Breast epithelium (tissue), 3 donors: ENCODE measurements around the gene NOX5.

Source experiments
- POLR2AphosphoS5 ChIP-seq, 3 donors: sonication (generic); formaldehyde crosslinking; IDR thresholded peaks; one replicate each; pipeline ENCODE4 v1.6.1; 2017; ENCODE audit warnings: antibody characterized with exemption in 3 of 3
- TF ChIP-seq, protein P1 (sequence below), 3 donors: fragments of 450-650 bp; IDR thresholded peaks; one replicate each; pipeline ENCODE4 v1.5.1; 2016 to 2017; ENCODE audit warnings: antibody characterized with exemption in 3 of 3, mild to moderate bottlenecking in 3 of 3, moderate library complexity in 3 of 3

DNA sequence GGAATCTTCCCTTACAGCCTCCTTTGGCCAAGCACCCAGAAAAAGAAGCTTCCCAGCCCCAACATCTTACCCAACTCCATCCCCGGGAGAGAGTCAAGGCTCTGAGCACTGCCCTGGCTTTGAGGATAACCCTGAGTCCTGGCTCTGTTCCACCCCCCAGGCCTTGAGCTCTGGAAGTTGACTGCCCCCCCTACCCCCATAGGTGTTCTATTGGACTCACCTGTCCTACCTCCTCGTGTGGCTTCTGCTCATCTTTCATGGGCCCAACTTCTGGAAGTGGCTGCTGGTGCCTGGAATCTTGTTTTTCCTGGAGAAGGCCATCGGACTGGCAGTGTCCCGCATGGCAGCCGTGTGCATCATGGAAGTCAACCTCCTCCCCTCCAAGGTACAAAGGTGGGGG, 22.3 kb downstream of the NOX5 start:
- TF ChIP-seq, protein P1, sequence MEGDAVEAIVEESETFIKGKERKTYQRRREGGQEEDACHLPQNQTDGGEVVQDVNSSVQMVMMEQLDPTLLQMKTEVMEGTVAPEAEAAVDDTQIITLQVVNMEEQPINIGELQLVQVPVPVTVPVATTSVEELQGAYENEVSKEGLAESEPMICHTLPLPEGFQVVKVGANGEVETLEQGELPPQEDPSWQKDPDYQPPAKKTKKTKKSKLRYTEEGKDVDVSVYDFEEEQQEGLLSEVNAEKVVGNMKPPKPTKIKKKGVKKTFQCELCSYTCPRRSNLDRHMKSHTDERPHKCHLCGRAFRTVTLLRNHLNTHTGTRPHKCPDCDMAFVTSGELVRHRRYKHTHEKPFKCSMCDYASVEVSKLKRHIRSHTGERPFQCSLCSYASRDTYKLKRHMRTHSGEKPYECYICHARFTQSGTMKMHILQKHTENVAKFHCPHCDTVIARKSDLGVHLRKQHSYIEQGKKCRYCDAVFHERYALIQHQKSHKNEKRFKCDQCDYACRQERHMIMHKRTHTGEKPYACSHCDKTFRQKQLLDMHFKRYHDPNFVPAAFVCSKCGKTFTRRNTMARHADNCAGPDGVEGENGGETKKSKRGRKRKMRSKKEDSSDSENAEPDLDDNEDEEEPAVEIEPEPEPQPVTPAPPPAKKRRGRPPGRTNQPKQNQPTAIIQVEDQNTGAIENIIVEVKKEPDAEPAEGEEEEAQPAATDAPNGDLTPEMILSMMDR (IDR thresholded peaks at IDR 0.05) = no peak
- TF ChIP-seq POLR2AphosphoS5 (IDR thresholded peaks at IDR 0.05) = no peak
